ENCODE data around the gene OR11L1.

Gene OR11L1

GRCh38 chr1:247797518-247797917 lies 44.2 kb downstream of the OR11L1 start:
- no peak for DNase-seq (ENCODE audit: low read depth)

All from iris pigment epithelial cell (primary cell).